CD14-positive monocyte (primary cell): ENCODE results near the gene HOXA7. TPM values are rescaled to one million over a fixed set of nuclear protein-coding genes. Genes with fewer than 3 reads are reported as not detected.

Experiments used
- DNase-seq, 3 donors: peaks; one replicate each; pipeline ENCODE4 v3.0.0-alpha.2; 2011 to 2022
- H2AFZ ChIP-seq: 2 replicates; pipeline ENCODE4 v1.6.0; 2012; ENCODE audit warnings: mild to moderate bottlenecking, low read depth, low read length, inconsistent platforms; ENCODE audit not compliant: insufficient read depth, poor library complexity, severe bottlenecking
- H3K27ac ChIP-seq, 2 donors: 1 replicate in 1 of 2; 2 replicates in 1 of 2; pipeline ENCODE4 v1.5.1; 2012 to 2013; ENCODE audit warnings: low read length in 2 of 2, control low read depth in 1 of 2, inconsistent platforms in 1 of 2, low read depth in 1 of 2, mild to moderate bottlenecking in 1 of 2
- H3K27me3 ChIP-seq, 2 donors: one replicate each; pipeline versions ENCODE4 v1.6.0 to v1.6.1; 2011 to 2013; ENCODE audit warnings: low read length in 2 of 2; ENCODE audit not compliant: control insufficient read depth in 2 of 2, insufficient read depth in 2 of 2
- H3K36me3 ChIP-seq, 2 donors: replicated peaks in 1 of 2; 1 replicate in 1 of 2; 2 replicates in 1 of 2; pipeline versions ENCODE4 v1.5.1 to v1.6.1; 2012 to 2013; ENCODE audit warnings: low read length in 2 of 2, control low read depth in 1 of 2, inconsistent platforms in 1 of 2, mild to moderate bottlenecking in 1 of 2; ENCODE audit not compliant: insufficient read depth in 2 of 2, control insufficient read depth in 1 of 2
- H3K4me1 ChIP-seq, 2 donors: 1 replicate in 1 of 2; 2 replicates in 1 of 2; pipeline versions ENCODE4 v1.5.1 to v1.6.1; 2012 to 2013; ENCODE audit warnings: low read length in 2 of 2, control low read depth in 1 of 2, inconsistent platforms in 1 of 2, mild to moderate bottlenecking in 1 of 2, moderate library complexity in 1 of 2; ENCODE audit not compliant: insufficient read depth in 2 of 2, control insufficient read depth in 1 of 2
- H3K4me2 ChIP-seq: replicated peaks from 2 replicates; pipeline ENCODE3; 2012; ENCODE audit warnings: low read length, moderate library complexity, mild to moderate bottlenecking; ENCODE audit not compliant: poor library complexity, severe bottlenecking; ENCODE audit errors: extremely low read depth
- H3K4me3 ChIP-seq, 3 experiments: fragments of 200-600 bp in 1 of 3; sonication (generic) in 1 of 3; replicated peaks in 1 of 3; 1 replicate in 2 of 3; 2 replicates in 1 of 3; pipeline ENCODE4 v1.5.1; 2011 to 2013; ENCODE audit warnings: low read length in 3 of 3, mild to moderate bottlenecking in 3 of 3, control low read depth in 2 of 3, low read depth in 2 of 3, inconsistent platforms in 1 of 3, moderate library complexity in 1 of 3
- H3K79me2 ChIP-seq: 2 replicates; pipeline ENCODE4 v1.6.0; 2012; ENCODE audit warnings: mild to moderate bottlenecking, control low read depth, inconsistent platforms, low read length, moderate library complexity; ENCODE audit not compliant: insufficient read depth
- H3K9ac ChIP-seq: 2 replicates; pipeline ENCODE4 v1.6.0; 2017; ENCODE audit warnings: low read length, mild to moderate bottlenecking; ENCODE audit not compliant: insufficient read depth, poor library complexity, severe bottlenecking
- H3K9me3 ChIP-seq, 2 donors: replicated peaks in 1 of 2; 1 replicate in 1 of 2; 2 replicates in 1 of 2; pipeline versions ENCODE4 v1.5.1 to v1.6.1; 2012 to 2013; ENCODE audit warnings: low read length in 2 of 2, control low read depth in 1 of 2; ENCODE audit not compliant: control insufficient read depth in 1 of 2, insufficient read depth in 1 of 2
- H4K20me1 ChIP-seq: 2 replicates; pipeline ENCODE4 v1.6.0; 2012; ENCODE audit warnings: mild to moderate bottlenecking, low read length, control low read depth, moderate library complexity; ENCODE audit not compliant: insufficient read depth
- H3K27ac Mint-ChIP-seq, 7 donors: one replicate each; pipeline ENCODE4 v1.8.0; 2020; ENCODE audit warnings: mild to moderate bottlenecking in 7 of 7, mixed read lengths in 7 of 7, moderate library complexity in 6 of 7, inconsistent platforms in 2 of 7
- H3K27me3 Mint-ChIP-seq, 3 donors: one replicate each; pipeline ENCODE4 v1.8.0; 2021 to 2022; ENCODE audit warnings: low read depth in 3 of 3, mild to moderate bottlenecking in 3 of 3, mixed read lengths in 3 of 3, moderate library complexity in 3 of 3, inconsistent platforms in 1 of 3
- H3K36me3 Mint-ChIP-seq, 2 donors: one replicate each; pipeline ENCODE4 v1.8.0; 2020; ENCODE audit warnings: mixed read lengths in 2 of 2, inconsistent platforms in 1 of 2, mild to moderate bottlenecking in 1 of 2
- H3K4me1 Mint-ChIP-seq: one replicate; pipeline ENCODE4 v1.8.0; 2020; ENCODE audit warnings: mild to moderate bottlenecking, mixed read lengths
- H3K4me3 Mint-ChIP-seq, 2 donors: one replicate each; pipeline ENCODE4 v1.8.0; 2020; ENCODE audit warnings: mild to moderate bottlenecking in 2 of 2, mixed read lengths in 2 of 2, moderate library complexity in 1 of 2
- H3K9me3 Mint-ChIP-seq, 7 donors: one replicate each; pipeline ENCODE4 v1.8.0; 2020 to 2022; ENCODE audit warnings: mixed read lengths in 7 of 7, mild to moderate bottlenecking in 6 of 7, moderate library complexity in 6 of 7, inconsistent platforms in 2 of 7
- WGBS: methylation state at CpG from one replicate; pipeline ENCODE4 v1.1.5; 2013; ENCODE audit warnings: missing lambda C conversion rate; ENCODE audit not compliant: insufficient coverage; 5-methylcytosine and 5-hydroxymethylcytosine counted together
- intact Hi-C, 2 donors: fragments of 100-400 bp; cut with micrococcal nuclease; formaldehyde crosslinking; loops; one replicate each; pipeline versions ENCODE4 v1.15.0 to v1.15.1; 2023
- polyA plus RNA-seq, 3 donors: library from polyadenylated mRNA; depleted of rRNA in 1 of 3; unstranded in 2 of 3; stranded (reverse) in 1 of 3; fragments of 300-500 nt in 2 of 3; fragments of >200 nt in 1 of 3; fragmentation: Illumina TruSeq in 2 of 3; gene quantifications; 1 replicate in 2 of 3; 2 replicates in 1 of 3; pipeline ENCODE4 v1.2.3, GENCODE V29; 2012 to 2021
- TF ChIP-seq, protein P1 (sequence below): fragments of 200-600 bp; IDR thresholded peaks from one replicate; pipeline ENCODE4 v1.8.0; 2022; ENCODE audit warnings: antibody characterized with exemption, mild to moderate bottlenecking

The HOXA7 gene
- polyA plus RNA-seq, 3 donors: not detected

- peaks cover 0 to 17% (median 13%) of the 10 kb centered on the region in 7 donors for H3K9me3 Mint-ChIP-seq
- peaks cover 8% of the 10 kb centered on the region for H3K4me1 Mint-ChIP-seq
- no peak overlapping the region for H3K27ac ChIP-seq
- 99% methylated on average over 21 of the region's 47 CpGs for WGBS
- intact Hi-C loops: no loop called here
- TF ChIP-seq, protein P1, sequence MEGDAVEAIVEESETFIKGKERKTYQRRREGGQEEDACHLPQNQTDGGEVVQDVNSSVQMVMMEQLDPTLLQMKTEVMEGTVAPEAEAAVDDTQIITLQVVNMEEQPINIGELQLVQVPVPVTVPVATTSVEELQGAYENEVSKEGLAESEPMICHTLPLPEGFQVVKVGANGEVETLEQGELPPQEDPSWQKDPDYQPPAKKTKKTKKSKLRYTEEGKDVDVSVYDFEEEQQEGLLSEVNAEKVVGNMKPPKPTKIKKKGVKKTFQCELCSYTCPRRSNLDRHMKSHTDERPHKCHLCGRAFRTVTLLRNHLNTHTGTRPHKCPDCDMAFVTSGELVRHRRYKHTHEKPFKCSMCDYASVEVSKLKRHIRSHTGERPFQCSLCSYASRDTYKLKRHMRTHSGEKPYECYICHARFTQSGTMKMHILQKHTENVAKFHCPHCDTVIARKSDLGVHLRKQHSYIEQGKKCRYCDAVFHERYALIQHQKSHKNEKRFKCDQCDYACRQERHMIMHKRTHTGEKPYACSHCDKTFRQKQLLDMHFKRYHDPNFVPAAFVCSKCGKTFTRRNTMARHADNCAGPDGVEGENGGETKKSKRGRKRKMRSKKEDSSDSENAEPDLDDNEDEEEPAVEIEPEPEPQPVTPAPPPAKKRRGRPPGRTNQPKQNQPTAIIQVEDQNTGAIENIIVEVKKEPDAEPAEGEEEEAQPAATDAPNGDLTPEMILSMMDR: no peak
- no peaks in the 10 kb centered on the region for H3K4me1 ChIP-seq
- no peak overlapping the region for H3K27ac Mint-ChIP-seq
- no peaks in the 10 kb centered on the region for H3K36me3 ChIP-seq
- no peak overlapping the region for H3K9ac ChIP-seq
- peaks cover 26% of the 10 kb centered on the region for H4K20me1 ChIP-seq
- no peak overlapping the region for H2AFZ ChIP-seq
- no peaks in the 10 kb centered on the region for H3K79me2 ChIP-seq
- H3K36me3 Mint-ChIP-seq: peaks cover 8 to 11% of the 10 kb centered on the region in 2 donors
- peaks cover 28 to 38% of the 10 kb centered on the region in 2 donors for H3K27me3 ChIP-seq
- DNase-seq: no peak
- H3K4me2 ChIP-seq: no peak overlapping the region
- no peak overlapping the region for H3K4me3 ChIP-seq
- peaks cover 4 to 8% of the 10 kb centered on the region in 2 donors for H3K9me3 ChIP-seq
- no peak overlapping the region for H3K4me3 Mint-ChIP-seq
- H3K27me3 Mint-ChIP-seq: peaks cover 32 to 40% (median 36%) of the 10 kb centered on the region in 3 donors
Observed at GRCh38 chr7:27107391-27108381, 48.8 kb downstream of the HOXA7 start.

DNA sequence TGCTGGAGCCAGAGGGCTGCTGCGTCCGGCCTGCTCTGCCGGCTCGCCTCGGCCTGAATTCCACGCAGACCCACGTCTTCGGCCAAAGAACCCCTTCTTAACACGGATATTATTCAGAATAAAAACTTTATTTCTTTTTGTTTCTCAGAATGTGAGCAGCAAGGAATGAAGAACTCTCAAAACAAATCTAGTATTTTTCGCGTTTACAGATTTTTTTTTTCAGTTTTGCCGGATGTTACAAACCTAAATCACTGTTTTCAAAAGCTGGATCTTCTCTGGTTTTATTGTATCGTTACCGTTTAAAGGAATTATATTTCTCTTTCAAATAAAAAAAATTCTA lies 49.6 kb downstream of the HOXA7 start:
- TF ChIP-seq, protein P1: no peak
- Histone ChIP-seq H3K9me3 (peaks cover 4 to 12% of the 10 kb centered on the region in 2 donors), H2AFZ (no peak overlapping the region), H3K9ac (no peak overlapping the region), H3K27me3 (peaks cover 34 to 45% of the 10 kb centered on the region in 2 donors), H3K4me1 (peaks cover 6 to 8% of the 10 kb centered on the region in 2 donors), H3K4me2 (no peak overlapping the region), H4K20me1 (peaks cover 34% of the 10 kb centered on the region), H3K79me2 (no peaks in the 10 kb centered on the region), H3K27ac (no peak overlapping the region), H3K36me3 (no peaks in the 10 kb centered on the region), H3K4me3 (no peak overlapping the region)
- peaks cover 16% of the 10 kb centered on the region for H3K4me1 Mint-ChIP-seq
- 93% methylated on average over 9 of the region's 14 CpGs for WGBS
- DNase-seq: no peak
- no peak overlapping the region for H3K27ac Mint-ChIP-seq
- no peak overlapping the region for H3K4me3 Mint-ChIP-seq
- H3K36me3 Mint-ChIP-seq: peaks cover 10 to 11% of the 10 kb centered on the region in 2 donors
- intact Hi-C loops: no loop called here
- peaks cover 0 to 23% (median 17%) of the 10 kb centered on the region in 7 donors for H3K9me3 Mint-ChIP-seq
- H3K27me3 Mint-ChIP-seq: peaks cover 40 to 48% (median 43%) of the 10 kb centered on the region in 3 donors
